Esophagus muscularis mucosa (tissue), 3 donors: Measurements from ENCODE around the gene SLC8A1.

Experiments
- CTCF ChIP-seq, 3 experiments: fragments of 200-600 bp in 2 of 3; fragments of 450-650 bp in 1 of 3; sonication (generic) in 2 of 3; IDR thresholded peaks; one replicate each; pipeline ENCODE4 v1.5.1; 2017 to 2019; ENCODE audit warnings: antibody characterized with exemption in 3 of 3, mild to moderate bottlenecking in 2 of 3, moderate library complexity in 1 of 3
- POLR2A ChIP-seq: fragments of 450-650 bp; IDR thresholded peaks from one replicate; pipeline ENCODE4 v1.6.1; 2017; ENCODE audit warnings: antibody characterized with exemption, moderate library complexity, mild to moderate bottlenecking, low read depth

- no peak for TF ChIP-seq CTCF (IDR thresholded peaks at IDR 0.05)
- no peak for TF ChIP-seq POLR2A
These were observed 343.0 kb downstream of the SLC8A1 start for GRCh38 chr2:40108851-40109250.
